PFSK-1 (cell line): Measurements from ENCODE around the gene PROKR2.

Source experiments
- POLR2AphosphoS5 ChIP-seq: IDR thresholded peaks from 2 replicates; pipeline ENCODE4 v1.6.1; 2012; ENCODE audit warnings: low read depth, mild to moderate bottlenecking, control low read depth, low read length, moderate library complexity
- SIN3A ChIP-seq: IDR thresholded peaks from 2 replicates; pipeline ENCODE4 v1.6.1; 2012; ENCODE audit warnings: mild to moderate bottlenecking, low read length, moderate library complexity, borderline replicate concordance; ENCODE audit not compliant: insufficient read depth

- TF ChIP-seq POLR2AphosphoS5 (no peak), SIN3A (no peak)
Observed at GRCh38 chr20:5298811-5299210, 17.9 kb downstream of the PROKR2 start.
